ENCODE measurements around the gene FAM174B.

DNA sequence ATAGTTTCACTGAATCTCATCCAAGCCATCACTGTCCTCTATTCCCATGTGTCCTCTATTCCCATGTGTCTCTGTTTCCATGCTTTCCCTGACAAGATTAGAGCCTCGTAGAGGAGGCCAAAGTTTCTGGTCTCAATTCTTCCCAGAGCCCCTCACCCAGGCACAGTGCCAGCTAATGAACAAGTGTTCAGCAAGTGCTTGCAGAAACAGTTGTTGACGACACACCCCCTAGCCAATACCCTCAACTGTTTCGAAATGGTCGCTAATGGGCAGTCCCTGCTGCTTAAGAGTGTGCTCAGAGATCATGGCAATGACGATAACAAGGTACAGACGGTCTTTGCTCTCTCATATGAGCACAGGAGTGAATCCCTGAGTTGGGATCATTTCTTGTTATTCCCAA lies 73.4 kb downstream of the FAM174B start:
- TF ChIP-seq, protein P1, sequence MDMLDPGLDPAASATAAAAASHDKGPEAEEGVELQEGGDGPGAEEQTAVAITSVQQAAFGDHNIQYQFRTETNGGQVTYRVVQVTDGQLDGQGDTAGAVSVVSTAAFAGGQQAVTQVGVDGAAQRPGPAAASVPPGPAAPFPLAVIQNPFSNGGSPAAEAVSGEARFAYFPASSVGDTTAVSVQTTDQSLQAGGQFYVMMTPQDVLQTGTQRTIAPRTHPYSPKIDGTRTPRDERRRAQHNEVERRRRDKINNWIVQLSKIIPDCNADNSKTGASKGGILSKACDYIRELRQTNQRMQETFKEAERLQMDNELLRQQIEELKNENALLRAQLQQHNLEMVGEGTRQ (IDR thresholded peaks at IDR 0.05; ENCODE audit: borderline replicate concordance, low read depth, low read length), result no peak
- TF ChIP-seq RAD21 (IDR thresholded peaks at IDR 0.05; ENCODE audit: insufficient read depth, low read depth, low read length), result no peak
- TF ChIP-seq SIN3A (IDR thresholded peaks at IDR 0.05; ENCODE audit: low read depth, low read length), result no peak
- TF ChIP-seq, protein P2, sequence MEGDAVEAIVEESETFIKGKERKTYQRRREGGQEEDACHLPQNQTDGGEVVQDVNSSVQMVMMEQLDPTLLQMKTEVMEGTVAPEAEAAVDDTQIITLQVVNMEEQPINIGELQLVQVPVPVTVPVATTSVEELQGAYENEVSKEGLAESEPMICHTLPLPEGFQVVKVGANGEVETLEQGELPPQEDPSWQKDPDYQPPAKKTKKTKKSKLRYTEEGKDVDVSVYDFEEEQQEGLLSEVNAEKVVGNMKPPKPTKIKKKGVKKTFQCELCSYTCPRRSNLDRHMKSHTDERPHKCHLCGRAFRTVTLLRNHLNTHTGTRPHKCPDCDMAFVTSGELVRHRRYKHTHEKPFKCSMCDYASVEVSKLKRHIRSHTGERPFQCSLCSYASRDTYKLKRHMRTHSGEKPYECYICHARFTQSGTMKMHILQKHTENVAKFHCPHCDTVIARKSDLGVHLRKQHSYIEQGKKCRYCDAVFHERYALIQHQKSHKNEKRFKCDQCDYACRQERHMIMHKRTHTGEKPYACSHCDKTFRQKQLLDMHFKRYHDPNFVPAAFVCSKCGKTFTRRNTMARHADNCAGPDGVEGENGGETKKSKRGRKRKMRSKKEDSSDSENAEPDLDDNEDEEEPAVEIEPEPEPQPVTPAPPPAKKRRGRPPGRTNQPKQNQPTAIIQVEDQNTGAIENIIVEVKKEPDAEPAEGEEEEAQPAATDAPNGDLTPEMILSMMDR (IDR thresholded peaks at IDR 0.05 in 2 of 3, conservative IDR thresholded peaks at IDR 0.05 in 1 of 3; ENCODE audit: control insufficient read depth in 2 of 3, extremely low read depth in 1 of 3, insufficient read depth in 1 of 3, low read depth in 3 of 3, low read length in 3 of 3), result no peak
- no peak for TF ChIP-seq RFX5 (IDR thresholded peaks at IDR 0.05; ENCODE audit: low read depth, low read length)
- no peak for TF ChIP-seq CREB1 (IDR thresholded peaks at IDR 0.05; ENCODE audit: low read depth)
- TF ChIP-seq FOS (IDR thresholded peaks at IDR 0.05; ENCODE audit: borderline replicate concordance, extremely low read depth, insufficient read length), result no peak
- no peak for TF ChIP-seq MTA3 (IDR thresholded peaks at IDR 0.05; ENCODE audit: borderline replicate concordance, low read length)
- TF ChIP-seq POLR2A (IDR thresholded peaks at IDR 0.05; ENCODE audit: low read depth, low read length), result no peak
- TF ChIP-seq, protein P3, sequence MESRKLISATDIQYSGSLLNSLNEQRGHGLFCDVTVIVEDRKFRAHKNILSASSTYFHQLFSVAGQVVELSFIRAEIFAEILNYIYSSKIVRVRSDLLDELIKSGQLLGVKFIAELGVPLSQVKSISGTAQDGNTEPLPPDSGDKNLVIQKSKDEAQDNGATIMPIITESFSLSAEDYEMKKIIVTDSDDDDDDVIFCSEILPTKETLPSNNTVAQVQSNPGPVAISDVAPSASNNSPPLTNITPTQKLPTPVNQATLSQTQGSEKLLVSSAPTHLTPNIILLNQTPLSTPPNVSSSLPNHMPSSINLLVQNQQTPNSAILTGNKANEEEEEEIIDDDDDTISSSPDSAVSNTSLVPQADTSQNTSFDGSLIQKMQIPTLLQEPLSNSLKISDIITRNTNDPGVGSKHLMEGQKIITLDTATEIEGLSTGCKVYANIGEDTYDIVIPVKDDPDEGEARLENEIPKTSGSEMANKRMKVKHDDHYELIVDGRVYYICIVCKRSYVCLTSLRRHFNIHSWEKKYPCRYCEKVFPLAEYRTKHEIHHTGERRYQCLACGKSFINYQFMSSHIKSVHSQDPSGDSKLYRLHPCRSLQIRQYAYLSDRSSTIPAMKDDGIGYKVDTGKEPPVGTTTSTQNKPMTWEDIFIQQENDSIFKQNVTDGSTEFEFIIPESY (IDR thresholded peaks at IDR 0.05), result no peak
- no peak for TF ChIP-seq EZH2 (IDR thresholded peaks at IDR 0.05; ENCODE audit: borderline replicate concordance, control insufficient read depth, low read depth, low read length)
- no peak for TF ChIP-seq HCFC1 (IDR thresholded peaks at IDR 0.05; ENCODE audit: low read length)
